Pancreas (tissue), 10 donors: ENCODE measurements around the gene SSTR5. TPM values are rescaled to one million over a fixed set of nuclear protein-coding genes. Genes with fewer than 3 reads are reported as not detected.
"Not testable (repeated sequence)": the region's sequence is repeated elsewhere in the genome, so short reads cannot be mapped to it uniquely, and the experiment has no call there.

Source experiments
- ATAC-seq, 4 donors: fragments of 200-7000 bp; cut with Tn5 transposase; one replicate each; pipeline versions ENCODE4 v1.8.0 to v1.9.1; 2020; ENCODE audit warnings: mild to moderate bottlenecking in 4 of 4, moderate library complexity in 4 of 4
- DNase-seq, 6 donors: peaks; one replicate each; pipeline ENCODE4 v3.0.0-alpha.2; 2020
- FAIRE-seq: peaks from 2 replicates; lab custom pipeline; 2012; peaks lifted over from hg19 to GRCh38; lab: Jason Lieb, UNC
- H3K27ac ChIP-seq, 4 donors: fragments of 200-600 bp; sonication (generic); 1 replicate in 3 of 4; 2 replicates in 1 of 4; pipeline versions ENCODE4 v1.5.0 to v1.8.0; 2020
- H3K27me3 ChIP-seq, 4 donors: fragments of 200-600 bp; one replicate each; pipeline ENCODE4 v1.8.0; 2021
- H3K36me3 ChIP-seq, 3 donors: fragments of 200-600 bp; sonication (generic) in 1 of 3; one replicate each; pipeline versions ENCODE4 v1.5.0 to v1.8.0; 2020 to 2021
- H3K4me1 ChIP-seq, 3 donors: fragments of 200-600 bp; one replicate each; pipeline ENCODE4 v1.8.0; 2021
- H3K4me3 ChIP-seq, 4 donors: fragments of 200-600 bp; sonication (generic) in 2 of 4; one replicate each; pipeline versions ENCODE4 v1.5.0 to v1.8.0; 2020 to 2021
- H3K9me3 ChIP-seq, 4 donors: fragments of 200-600 bp; one replicate each; pipeline ENCODE4 v1.8.0; 2021
- WGBS, 2 donors: extraction: QIAGEN DNeasy Blood & Tissue Kit; methylation state at CpG; one replicate each; pipeline ENCODE4 v1.1.7; 2013; 5-methylcytosine and 5-hydroxymethylcytosine counted together
- intact Hi-C, 3 donors: fragments of 100-400 bp; cut with DNase I; formaldehyde crosslinking; loops; one replicate each; pipeline versions ENCODE4 v1.11.1 to v1.14.2; 2022
- polyA plus RNA-seq, 2 donors: library from polyadenylated mRNA; stranded (reverse); fragments of 200-250 nt; gene quantifications; one replicate each; pipeline ENCODE4 v1.2.3, GENCODE V29; 2013
- total RNA-seq, 6 donors: library from RNA; stranded (reverse); fragmentation: NEBNext Ultra II Directional in 4 of 6; extraction: Animal tissue kit (Norgen Biotek cat#: 25700) in 4 of 6; gene quantifications; one replicate each; pipeline versions ENCODE4 v1.2.1 to v1.2.4, GENCODE V29; 2021 to 2023
- TF ChIP-seq, protein P1 (sequence below), 4 donors: fragments of 200-600 bp; sonication (generic) in 3 of 4; IDR thresholded peaks; one replicate each; pipeline versions ENCODE4 v1.5.0 to v1.8.0; 2021; ENCODE audit warnings: antibody characterized with exemption in 4 of 4
- donor health status: healthy with polysubstance abuse.
- donor health status: DM: no; HTN: no; CAD: no; lungs with moderate emphysema.
- donor health status: DM: no; HTN: no; CAD: no.
- donor health status: control.
- donor health status: control.
- donor health status: Bipolar disorder and iron deficiency.
- donor health status: DM: yes; HTN: yes; CAD: no.
- donor health status: DM: no; HTN: no; CAD: no.
- donor health status: DM: no; HTN: no; CAD: no.
- donor health status: DM: yes; HTN: yes; CAD: no.

Gene SSTR5
- total and polyA plus RNA-seq, 8 donors, result 0.12 to 1.2 (median 0.32) TPM; not detected in 1

DNA sequence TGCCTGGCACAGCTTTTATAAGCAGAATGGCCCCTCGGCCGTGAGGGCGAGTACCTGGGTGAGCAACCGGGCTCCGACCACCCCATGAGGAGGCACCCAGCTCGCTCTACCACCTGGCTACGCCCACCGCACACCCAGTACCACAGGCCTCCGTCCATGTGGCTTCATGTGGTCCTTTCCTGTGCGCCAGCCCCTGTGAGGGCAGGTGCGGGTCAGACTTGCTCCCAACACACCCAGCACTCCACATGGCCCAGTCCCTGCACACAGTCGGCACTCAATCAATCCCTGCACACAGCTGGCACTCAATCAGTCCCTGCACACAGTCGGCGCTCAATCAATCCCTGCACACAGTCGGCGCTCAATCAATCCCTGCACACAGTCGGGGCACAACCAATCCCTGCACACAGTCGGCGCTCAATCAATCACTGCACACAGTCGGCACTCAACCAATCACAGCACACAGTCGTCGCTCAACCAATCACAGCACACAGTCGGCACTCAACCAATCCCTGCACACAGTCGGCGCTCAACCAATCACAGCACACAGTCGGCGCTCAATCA lies 19.5 kb downstream of the SSTR5 start:
- no peak overlapping the region for H3K4me3 ChIP-seq
- peaks cover 0 to 29% (median 4%) of the 10 kb centered on the region in 4 donors for H3K27me3 ChIP-seq
- H3K4me1 ChIP-seq, result peaks cover 0 to 4% (median 3%) of the 10 kb centered on the region in 3 donors
- 89 to 94% methylated on average over 27 of the region's 27 CpGs for whole genome bisulfite sequencing, 2 donors
- no peak overlapping the region for H3K27ac ChIP-seq
- no peak for ATAC-seq
- H3K36me3 ChIP-seq, result no peaks in the 10 kb centered on the region
- H3K9me3 ChIP-seq, result no peaks in the 10 kb centered on the region
- TF ChIP-seq, protein P1, sequence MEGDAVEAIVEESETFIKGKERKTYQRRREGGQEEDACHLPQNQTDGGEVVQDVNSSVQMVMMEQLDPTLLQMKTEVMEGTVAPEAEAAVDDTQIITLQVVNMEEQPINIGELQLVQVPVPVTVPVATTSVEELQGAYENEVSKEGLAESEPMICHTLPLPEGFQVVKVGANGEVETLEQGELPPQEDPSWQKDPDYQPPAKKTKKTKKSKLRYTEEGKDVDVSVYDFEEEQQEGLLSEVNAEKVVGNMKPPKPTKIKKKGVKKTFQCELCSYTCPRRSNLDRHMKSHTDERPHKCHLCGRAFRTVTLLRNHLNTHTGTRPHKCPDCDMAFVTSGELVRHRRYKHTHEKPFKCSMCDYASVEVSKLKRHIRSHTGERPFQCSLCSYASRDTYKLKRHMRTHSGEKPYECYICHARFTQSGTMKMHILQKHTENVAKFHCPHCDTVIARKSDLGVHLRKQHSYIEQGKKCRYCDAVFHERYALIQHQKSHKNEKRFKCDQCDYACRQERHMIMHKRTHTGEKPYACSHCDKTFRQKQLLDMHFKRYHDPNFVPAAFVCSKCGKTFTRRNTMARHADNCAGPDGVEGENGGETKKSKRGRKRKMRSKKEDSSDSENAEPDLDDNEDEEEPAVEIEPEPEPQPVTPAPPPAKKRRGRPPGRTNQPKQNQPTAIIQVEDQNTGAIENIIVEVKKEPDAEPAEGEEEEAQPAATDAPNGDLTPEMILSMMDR (IDR thresholded peaks at IDR 0.05), result no peak
- FAIRE-seq, result no peak
- intact Hi-C loops, result no loop called here
- no peak for DNase-seq

DNA sequence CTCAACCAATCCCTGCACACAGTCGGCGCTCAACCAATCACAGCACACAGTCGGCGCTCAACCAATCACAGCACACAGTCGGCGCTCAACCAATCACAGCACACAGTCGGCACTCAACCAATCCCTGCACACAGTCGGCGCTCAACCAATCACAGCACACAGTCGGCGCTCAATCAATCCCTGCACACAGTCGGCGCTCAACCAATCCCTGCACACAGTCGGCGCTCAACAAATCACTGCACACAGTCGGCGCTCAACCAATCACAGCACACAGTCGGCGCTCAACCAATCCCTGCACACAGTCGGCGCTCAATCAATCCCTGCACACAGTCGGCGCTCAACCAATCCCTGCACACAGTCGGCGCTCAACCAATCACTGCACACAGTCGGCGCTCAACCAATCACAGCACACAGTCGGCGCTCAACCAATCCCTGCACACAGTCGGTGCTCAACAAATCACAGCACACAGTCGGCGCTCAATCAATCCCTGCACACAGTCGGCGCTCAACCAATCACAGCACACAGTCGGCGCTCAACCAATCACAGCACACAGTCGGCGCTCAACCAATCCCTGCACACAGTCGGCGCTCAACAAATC lies 20.2 kb downstream of the SSTR5 start:
- H3K36me3 ChIP-seq, FAIRE-seq, DNase-seq, H3K27ac ChIP-seq, H3K9me3 ChIP-seq, H3K4me3 ChIP-seq, ATAC-seq, intact Hi-C loops, H3K4me1 ChIP-seq: not testable (repeated sequence)
- 92 to 97% methylated on average over 27 to 30 of the region's 40 CpGs for WGBS, 2 donors
- H3K27me3 ChIP-seq, result peaks cover 0 to 22% (median under 1%) of the 10 kb centered on the region in 4 donors

DNA sequence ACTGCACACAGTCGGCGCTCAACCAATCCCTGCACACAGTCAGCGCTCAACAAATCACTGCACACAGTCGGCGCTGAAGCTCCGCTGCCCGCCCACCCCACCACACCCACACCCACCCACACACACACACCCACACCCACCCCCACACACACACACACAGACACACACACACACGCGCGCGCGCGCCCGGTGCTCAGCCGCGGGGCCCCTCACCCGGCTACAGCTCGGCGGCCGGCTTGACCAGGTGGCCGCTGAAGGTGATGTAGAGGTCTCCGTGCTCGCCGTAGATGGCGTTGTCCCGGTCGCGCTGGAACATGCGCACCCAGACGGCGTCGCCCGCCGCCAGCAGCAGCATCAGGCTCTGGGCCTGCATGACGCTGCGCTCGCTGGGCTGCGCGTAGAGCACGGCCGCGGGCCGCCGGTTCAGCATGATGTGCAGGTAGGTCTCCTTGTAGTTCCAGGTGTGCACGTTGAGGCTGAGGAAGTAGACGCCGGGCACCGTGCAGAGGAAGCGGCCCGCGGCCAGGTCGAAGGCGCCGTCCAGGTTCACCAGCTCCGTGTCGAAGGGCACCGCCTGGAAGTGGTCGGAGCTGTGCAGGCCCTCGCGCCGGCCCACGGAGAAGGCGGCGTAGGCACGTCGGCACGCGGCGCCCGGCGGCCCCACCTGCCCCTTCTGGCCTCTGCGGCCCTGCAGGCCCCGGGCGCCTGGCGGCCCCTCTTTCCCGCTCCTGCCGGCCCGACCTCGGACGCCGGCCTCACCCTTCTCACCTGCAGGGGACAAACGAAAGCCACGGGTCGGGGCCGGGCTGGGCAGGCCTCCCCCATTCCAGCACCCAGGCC lies 21.0 kb downstream of the SSTR5 start:
- Histone ChIP-seq H3K36me3 (no peaks in the 10 kb centered on the region), H3K4me1 (peaks cover 0 to 4% (median 3%) of the 10 kb centered on the region in 3 donors), H3K27ac (no peak overlapping the region), H3K9me3 (no peaks in the 10 kb centered on the region), H3K4me3 (no peak overlapping the region), H3K27me3 (peaks cover 0 to 17% (median 0%) of the 10 kb centered on the region in 4 donors)
- no peak for FAIRE-seq
- TF ChIP-seq, protein P1 (IDR thresholded peaks at IDR 0.05), result no peak
- intact Hi-C loops, result no loop called here
- no peak for ATAC-seq
- DNase-seq, result no peak
- 36 to 39% methylated on average over 85 of the region's 85 CpGs for WGBS, 2 donors

DNA sequence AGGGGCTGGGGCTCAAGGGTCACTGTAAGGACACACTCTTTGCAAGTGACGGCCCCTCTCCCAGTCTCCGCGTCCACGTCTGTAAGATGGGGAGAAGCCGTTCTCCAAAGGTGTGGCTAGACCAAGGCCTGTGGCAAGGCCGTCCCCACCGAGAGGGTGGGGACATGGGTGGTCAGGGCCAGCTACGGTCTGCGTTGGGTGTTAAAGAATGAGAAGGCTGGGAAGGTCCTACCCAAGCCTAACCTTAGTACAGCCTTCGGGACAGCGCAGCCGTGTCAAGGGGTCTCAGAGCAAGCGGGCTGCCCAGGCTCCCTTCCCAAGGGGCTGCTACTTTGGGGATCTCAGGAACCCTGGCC lies 21.6 kb downstream of the SSTR5 start:
- Histone ChIP-seq H3K36me3 (no peaks in the 10 kb centered on the region), H3K27ac (no peak overlapping the region), H3K4me1 (peaks cover 0 to 3% (median 3%) of the 10 kb centered on the region in 3 donors), H3K9me3 (no peaks in the 10 kb centered on the region), H3K4me3 (no peak overlapping the region), H3K27me3 (peaks cover 0 to 13% (median 0%) of the 10 kb centered on the region in 4 donors)
- intact Hi-C loops, result no loop called here
- TF ChIP-seq, protein P1 (IDR thresholded peaks at IDR 0.05), result no peak
- no peak for ATAC-seq
- no peak for FAIRE-seq
- WGBS, 2 donors, result 68 to 75% methylated on average over 13 of the region's 13 CpGs
- DNase-seq, result no peak

DNA sequence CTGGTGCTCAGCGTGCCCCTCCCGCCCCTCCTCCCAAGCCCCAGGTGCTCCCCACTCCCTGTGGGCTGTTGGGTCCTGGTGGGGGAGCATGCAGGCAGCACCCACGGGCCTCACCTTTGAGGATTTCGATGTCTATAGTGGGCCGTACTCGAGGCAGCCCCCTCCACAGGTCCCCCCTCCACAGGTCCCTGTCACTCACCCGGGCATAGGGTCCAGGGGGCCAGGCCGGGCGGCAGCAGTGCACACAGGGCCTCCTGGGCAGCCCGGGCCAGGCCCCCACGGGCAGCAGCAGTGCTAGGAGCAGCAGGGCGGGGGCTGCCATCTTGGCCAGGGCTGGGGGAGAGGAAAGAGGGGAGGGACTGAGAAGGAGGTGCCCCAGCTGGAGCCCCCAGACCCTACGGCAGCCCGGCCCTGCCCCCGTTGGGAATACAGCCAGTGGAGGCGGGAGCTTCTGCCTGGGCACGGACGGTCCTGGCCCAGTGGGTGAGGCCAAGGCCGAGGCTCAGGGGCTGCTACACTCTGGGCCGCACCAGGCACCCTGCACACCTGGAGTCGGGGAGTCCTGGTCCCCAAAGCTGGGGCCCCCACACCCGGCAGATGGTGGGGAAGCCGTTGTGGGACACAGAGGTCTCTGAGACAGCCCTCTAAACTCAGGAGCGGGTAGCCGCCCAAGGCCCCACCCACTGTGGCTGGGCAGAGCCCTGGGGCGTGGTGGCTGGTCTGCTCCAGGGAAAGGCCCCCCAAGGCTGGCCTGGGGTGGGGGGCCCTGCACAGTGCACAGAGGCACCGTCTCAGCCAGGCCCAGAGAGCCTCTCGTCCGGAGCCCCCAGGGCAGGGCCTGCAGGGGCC lies 22.3 kb downstream of the SSTR5 start:
- WGBS, 2 donors, result 53 to 67% methylated on average over 25 to 29 of the region's 29 CpGs
- FAIRE-seq (no peak), DNase-seq (no peak), ATAC-seq (no peak)
- H3K9me3 ChIP-seq, result no peaks in the 10 kb centered on the region
- TF ChIP-seq, protein P1 (IDR thresholded peaks at IDR 0.05), result no peak
- H3K36me3 ChIP-seq, result no peaks in the 10 kb centered on the region
- no peak overlapping the region for H3K4me3 ChIP-seq
- no peak overlapping the region for H3K27ac ChIP-seq
- H3K27me3 ChIP-seq, result peaks cover 0 to 6% (median 0%) of the 10 kb centered on the region in 4 donors
- intact Hi-C loops, result no loop called here
- peaks cover 0 to 3% (median 0%) of the 10 kb centered on the region in 3 donors for H3K4me1 ChIP-seq
